Fibroblast of skin of back (primary cell): ENCODE results near the gene CUX1.

Experiments
- DNase-seq: peaks from one replicate; pipeline ENCODE4 v3.0.0-alpha.2; 2013

CUX1 gene

DNA sequence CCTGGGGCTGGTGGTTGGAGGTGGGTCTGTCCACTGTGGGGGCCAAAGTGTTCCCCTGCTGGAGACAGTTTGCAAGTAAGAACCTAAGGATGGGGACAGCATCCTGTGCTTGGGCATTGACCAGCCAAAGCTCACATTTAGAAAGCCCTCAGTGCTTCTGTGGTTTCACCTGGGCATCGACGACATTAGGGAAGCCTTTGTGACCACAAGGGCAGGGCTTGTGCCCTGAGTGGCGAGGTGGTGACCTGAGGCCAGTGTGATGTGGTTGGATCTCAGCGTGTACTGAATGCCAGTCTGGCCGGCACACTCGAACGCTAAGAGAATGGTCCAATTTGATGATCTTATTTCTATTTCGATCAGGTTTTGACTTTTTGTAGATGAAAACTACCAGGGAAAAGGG lies 437.1 kb downstream of the CUX1 start:
- DNase-seq: no peak

GRCh38 chr7:102255501-102255900 lies 438.1 kb downstream of the CUX1 start:
- no peak for DNase-seq

DNA sequence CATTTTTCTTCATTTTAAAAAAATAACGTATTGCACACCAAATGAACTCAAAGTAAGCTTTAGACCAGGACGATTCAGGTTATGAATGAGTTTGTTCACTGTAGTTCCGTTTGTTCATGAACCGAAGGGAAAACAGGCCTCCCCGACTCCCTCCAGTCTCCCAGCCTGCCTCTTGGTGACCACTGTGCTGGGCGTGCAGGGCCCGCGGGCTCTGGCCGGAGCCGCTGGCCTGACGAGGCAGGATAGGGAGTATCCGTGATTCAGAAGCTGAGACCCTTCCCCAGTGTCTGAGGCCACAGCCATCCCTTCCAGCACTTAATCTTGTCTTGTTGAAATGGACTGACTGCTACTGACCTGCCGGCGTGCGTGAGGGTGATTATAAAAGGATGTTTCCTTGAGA lies 438.5 kb downstream of the CUX1 start:
- DNase-seq: no peak

DNA sequence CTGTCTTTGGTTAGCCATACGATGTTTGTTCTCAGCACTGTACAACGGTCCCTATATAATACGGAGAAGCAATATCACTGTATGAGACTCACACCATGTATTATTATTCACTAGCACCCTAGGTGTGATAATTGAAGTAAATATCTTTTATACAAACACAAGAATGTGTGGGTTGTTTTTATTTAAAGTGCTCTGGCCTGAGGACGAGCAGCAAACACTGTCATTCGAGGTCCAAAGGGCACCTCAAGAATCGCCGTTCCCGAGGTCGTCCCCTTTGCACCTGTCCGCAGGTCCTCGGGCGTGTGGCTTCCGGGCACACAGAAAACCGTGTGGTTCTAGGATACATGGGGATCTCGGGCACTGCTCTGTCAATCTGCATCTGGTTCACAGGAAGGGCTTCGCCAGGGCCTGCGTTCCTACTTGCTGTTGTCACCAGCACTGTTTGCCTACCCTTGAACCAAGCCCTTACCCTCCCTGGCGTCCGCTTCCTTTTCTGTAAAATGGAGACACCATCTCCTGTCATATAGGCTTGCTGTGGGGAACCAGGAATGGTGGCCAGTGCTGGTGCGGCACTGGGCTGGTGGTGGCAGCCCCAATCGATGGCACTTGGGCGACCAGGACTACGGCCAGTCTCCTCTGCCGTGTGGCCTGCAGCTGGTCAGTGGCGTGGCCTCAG lies 440.8 kb downstream of the CUX1 start:
- DNase-seq: no peak

- no peak for DNase-seq
Measured at GRCh38 chr7:102258749-102259107, 441.3 kb downstream of the CUX1 start.

DNA sequence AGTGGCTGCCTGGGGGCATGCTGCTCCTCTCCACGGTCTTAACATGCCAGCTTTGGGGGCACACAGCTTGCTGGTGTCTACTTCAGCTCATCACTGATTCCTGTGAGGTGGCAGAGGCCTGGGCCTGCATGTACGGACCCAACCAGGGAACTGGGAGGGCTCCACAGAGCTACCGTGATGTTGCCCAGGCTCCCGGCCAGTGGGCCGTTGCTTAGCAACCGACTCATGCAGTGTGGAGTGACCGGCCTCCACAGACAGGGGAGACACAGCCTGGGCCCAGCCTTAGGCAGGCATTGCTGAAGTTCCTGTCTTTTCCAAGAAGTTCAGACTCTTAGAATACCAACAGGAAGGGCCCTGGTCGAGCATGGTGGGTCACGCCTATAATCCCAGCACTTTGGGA lies 443.4 kb downstream of the CUX1 start:
- peak; percentile 17 for DNase-seq

- DNase-seq: no peak
Measured at GRCh38 chr7:102261451-102261850, 444.0 kb downstream of the CUX1 start.

DNA sequence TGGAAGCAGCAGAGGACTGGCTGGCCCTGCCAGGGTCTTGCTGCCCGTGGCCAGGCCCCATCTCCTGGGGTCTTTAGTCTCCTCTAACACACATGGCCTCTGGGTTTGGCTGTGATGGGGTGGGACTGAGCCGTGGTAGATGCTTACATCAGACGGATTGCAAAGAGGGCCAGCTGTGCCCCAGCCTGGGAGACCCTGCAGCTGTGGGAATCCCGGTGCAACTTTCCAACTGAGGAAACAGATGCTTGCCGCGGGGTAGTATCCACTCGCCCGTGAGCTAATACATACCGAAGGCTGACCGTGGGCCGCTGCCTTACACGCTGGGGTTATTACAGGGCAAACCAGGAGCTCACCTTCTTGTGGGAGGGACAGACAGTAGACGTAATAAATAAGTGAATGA lies 445.1 kb downstream of the CUX1 start:
- DNase-seq: no peak

- DNase-seq: peak; percentile 8
Measured at GRCh38 chr7:102264367-102264891, 447.0 kb downstream of the CUX1 start.

DNA sequence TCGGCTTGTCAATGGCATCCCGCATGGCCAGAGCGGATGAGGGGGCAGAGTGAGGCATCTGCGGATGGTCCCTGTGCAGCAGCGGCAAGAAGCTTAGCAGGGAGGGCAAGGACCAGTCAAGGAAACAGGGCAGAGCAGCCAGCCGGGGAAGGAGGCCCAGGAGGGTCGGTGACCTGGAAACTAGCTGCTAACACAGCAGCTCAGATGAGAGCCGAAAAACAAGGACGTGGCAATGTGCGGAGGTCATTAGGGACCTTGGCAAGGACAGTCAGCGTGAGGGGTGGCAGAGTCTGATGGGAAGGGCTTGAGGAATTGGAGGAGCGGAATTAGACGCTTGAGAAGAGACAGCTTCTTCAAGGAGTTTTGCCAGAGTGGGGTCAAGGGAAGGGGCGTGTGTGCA lies 449.1 kb downstream of the CUX1 start:
- no peak for DNase-seq

DNA sequence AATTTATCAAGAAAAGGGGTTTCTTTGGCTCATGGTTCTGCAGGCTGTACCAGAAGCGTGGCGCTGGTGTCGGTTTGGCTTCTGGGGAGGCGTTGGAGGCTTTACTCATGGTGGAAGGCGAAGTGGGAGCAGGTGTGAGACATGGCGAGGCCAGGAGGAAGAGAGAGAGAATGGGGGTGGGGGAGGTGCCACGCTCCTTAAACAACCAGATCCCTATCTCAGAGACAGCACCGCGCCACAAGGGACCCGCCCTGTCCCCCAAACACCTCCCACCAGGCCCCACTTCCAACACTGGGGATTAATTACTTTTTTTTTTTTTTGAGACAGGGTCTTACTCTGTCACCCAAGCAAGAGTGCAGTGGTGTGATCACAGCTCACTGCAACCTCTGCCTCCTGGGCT lies 451.2 kb downstream of the CUX1 start:
- no peak for DNase-seq

DNA sequence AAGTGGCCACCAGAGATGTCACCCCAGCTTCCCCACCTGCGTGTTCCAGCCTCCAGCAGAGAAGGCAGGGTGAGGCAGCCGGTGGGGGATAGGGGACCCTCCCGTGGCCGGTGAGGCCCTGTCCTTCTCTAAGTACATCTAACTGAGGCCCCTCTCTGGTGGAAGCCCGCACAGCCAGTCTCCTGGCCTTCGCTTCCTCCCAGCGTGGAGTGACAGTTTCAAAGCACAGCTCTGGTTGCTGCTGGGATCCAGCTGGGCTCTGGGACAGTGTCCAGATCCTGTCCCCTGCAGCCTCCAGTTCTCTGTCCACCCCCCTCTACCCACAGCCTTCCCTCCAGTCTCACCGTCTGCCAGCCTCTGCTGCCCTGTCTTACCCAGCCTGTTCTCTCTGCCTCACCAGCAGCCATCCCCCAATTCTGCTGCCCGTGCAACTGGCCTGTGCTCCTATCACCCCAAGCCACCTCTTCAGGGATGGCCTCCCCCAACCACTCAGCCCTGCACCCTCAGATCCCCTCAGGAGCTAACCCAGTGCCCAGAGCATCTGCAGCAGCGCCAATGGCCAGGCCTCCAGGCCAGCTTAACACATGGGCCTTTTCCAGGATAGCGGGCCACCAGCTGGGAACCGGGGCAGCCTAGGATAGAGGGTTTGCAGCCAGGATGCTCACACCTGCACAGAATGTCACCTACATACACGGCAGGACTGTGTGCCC lies 452.9 kb downstream of the CUX1 start:
- DNase-seq: no peak

- no peak for DNase-seq
Measured at GRCh38 chr7:102271158-102271798, 453.9 kb downstream of the CUX1 start.

- peak; percentile 68 for DNase-seq
Measured at GRCh38 chr7:102272075-102272916, 454.9 kb downstream of the CUX1 start.

DNA sequence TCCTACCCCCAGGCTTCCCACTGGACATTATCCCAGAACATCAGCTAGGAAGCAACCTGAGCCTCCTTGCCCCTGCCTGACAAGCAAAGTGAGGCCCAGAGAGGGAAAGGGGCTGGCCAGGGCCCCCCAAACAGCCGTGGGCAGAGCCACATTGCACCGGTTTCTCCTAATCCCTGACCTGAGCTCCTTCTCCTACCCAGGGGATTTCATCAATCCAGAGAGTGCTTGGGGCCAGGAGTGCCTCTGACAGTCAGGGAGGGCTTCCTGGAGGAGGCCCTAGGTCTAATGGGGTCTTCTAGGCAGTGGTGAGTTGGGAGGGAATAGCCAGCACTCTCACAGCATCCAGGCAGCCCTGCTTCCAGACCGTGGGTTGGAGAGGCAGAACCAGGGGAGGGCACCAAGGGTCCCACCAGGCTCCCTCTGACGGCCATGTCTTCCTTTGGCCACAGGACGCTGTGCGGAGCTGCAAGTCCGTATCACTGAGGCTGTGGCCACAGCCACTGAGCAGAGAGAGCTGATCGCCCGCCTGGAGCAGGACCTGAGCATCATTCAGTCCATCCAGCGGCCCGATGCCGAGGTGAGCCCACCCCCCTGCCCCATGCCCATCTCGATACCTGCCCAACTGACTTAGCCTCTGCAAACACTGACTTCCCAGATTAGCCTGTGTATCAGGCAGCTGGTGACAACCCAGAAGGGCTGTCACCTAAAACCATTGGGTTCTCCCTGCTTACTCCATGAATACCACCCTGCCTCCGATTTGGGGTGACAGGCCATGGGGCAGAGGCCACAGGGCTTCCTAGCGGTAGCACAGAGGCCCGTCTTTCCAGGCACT lies 455.7 kb downstream of the CUX1 start:
- DNase-seq: no peak

DNA sequence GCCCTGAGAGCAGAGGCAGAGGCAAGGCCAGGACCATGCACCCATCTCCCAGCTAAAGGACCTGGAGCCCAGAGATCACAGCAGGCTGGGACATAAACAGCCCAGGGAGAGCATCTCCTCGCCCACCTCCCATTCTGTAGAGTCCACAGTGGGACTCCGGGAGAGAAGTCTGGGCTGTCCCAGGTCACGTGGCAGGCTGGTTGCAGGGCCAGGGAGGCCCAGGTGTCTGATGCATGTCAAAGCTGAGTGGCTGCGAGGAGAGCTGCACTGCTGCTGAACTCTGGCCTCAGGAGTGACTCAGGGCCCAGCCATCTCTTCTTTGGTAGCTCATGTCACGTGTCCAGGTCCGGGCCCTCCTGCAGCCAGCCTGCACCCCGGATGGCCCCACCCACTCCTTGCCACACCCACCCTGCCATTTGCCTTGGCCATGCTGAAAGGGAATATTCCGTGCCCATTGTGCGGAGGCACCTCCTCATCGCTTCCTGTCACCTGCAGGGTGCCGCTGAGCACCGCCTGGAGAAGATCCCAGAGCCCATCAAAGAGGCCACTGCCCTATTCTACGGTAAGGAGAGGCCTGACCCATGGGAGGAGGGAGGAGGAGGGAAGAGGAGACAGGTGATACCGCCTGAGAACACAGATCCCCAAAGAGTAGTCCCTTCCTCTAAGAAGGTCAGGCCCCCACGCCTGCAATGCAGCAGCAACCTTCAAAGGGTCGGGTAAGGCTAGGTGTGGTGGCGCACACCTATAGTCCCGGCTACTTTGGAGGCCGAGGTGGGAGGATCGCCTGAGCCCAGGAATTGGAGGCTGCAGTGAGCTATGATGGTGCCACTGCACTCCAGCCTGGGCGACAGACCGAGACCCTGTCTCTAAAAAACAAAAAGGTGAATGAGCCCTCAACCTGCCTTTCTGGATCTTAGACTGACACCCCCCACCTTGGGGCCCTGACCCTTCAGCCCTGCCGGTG lies 456.6 kb downstream of the CUX1 start:
- DNase-seq: peak; percentile 11

- no peak for DNase-seq
Measured at GRCh38 chr7:102275123-102275703, 457.8 kb downstream of the CUX1 start.

- DNase-seq: no peak
Measured at GRCh38 chr7:102277901-102278300, 460.5 kb downstream of the CUX1 start.

DNA sequence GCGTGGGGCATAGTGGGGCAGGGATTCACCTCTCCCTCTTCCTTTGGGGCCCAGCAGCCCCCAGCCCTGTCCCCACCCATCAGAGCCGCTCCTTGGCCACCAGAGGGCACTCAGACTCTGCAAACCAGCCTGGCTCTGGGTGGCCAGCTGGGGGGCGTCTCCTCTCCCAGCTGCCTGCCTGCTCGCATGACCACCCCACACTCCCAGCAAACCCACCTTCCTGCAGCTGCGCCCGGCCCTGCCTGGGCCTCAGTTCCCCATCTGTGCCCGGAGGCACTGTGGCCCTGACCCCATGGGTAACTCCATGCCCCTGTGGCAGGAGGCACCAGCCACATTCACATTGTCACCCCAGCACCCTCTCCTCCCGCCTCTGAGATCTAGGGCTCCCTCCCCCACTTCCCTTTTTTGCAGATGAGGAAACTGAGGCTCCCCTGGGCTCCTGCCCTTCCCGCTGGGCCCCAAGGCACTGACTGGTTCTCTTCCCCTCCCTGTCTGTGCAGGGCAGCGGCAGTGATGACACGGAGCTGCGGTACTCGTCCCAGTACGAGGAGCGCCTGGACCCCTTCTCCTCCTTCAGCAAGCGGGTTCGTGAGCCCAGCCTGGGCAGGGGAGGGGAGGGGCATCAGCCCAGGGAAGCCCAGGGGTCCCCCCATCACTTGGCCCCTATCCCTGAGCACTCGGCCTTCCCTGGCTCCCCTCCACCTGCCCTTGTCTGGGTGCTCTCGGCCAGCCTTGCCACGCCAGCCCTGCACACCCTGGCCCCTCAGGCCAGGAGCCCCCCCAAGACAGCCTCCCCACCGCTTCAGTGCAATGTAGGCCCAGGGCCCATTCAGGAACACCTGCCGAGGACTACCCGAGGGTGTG lies 462.3 kb downstream of the CUX1 start:
- DNase-seq: peak; percentile 66
